HG02610 (cell line): Measurements from ENCODE around the gene C2CD4C.
"Not testable (repeated sequence)": the region's sequence is repeated elsewhere in the genome, so short reads cannot be mapped to it uniquely, and the experiment has no call there.

Experiments used
- ATAC-seq: cut with Tn5 transposase; IDR thresholded peaks from one replicate; pipeline ENCODE4 v1.9.1; 2021; ENCODE audit warnings: mild to moderate bottlenecking, moderate library complexity; ENCODE audit not compliant: unreplicated experiment

The C2CD4C gene

DNA sequence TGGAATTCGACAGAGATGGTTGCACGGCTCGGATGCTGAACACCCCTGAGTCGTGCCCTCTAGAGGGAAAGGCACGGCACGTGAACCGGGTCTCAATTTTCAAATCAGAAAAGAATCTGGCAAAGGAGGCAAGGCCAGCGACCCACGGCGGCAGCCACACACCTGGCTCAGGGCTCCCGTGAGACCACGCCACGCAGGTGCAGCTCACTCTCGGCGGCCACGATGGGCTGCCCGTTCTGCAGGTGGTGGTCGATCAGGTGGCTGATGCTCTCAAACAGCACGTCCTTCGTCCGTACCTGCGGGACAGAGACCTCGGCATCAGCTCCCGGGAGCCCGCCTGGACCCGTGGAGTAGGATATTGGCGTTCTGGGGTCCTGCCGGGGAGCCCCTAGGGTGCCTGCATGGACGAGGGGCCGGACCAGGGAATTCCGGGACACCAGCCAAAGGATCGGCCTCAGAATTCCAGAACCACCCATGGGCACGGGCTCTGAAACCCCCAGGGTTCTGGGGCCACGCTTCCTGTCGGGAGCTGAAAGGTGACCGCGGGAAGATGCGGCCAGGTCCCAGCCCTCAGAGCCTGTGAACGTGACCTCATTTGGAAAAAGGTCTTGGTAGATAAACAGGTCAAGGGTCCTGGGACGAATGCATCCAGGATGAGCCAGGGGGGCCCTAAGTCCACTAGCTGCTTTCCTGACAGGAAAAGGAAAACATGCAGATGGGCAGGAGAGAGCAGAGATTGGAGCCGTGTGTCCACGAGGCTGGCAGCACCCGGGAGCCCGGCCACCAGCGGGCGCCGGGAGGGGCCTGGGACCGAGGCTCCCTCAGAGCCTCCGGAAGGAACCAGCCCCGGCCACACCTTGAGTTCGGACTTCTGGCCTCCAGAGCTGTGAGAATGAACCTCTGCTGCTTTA lies 10.1 kb upstream of the C2CD4C start:
- ATAC-seq = no peak

DNA sequence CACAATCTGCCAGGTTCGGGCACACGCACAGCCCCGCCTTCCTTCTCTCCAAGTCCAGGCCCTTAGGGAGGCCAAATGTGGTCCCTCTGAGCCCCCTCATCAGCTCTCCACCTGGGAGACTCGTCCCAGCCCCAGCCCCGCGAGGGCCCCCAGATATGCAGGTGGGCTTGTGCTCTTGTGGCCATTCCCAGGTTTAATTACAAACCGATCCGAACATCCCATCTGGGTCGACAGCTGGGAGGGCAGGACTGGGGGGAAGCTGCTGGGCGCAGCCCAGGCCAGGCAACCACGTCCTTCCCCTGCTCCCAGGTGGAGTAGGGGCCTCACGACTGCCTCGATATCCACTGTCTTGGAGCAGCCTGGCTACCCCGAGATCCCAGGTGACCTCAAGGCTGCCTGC lies 7.5 kb upstream of the C2CD4C start:
- no peak for ATAC-seq

DNA sequence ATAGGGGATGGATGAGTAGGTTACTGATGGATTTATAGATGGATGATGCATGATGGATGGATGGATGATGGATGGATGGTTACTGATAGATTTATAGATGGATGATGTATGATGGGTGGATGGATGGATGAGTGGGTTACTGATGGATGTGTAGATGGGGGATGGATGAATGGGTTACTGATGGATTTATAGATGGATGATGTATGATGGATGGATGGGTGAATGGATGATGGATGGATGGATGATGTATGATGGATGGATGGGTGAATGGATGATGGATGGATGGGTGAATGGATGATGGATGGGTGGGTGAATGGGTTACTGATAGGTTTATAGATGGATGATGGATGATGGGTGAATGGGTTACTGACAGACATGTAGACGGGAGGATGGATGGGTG lies 6.3 kb upstream of the C2CD4C start:
- ATAC-seq = no peak

DNA sequence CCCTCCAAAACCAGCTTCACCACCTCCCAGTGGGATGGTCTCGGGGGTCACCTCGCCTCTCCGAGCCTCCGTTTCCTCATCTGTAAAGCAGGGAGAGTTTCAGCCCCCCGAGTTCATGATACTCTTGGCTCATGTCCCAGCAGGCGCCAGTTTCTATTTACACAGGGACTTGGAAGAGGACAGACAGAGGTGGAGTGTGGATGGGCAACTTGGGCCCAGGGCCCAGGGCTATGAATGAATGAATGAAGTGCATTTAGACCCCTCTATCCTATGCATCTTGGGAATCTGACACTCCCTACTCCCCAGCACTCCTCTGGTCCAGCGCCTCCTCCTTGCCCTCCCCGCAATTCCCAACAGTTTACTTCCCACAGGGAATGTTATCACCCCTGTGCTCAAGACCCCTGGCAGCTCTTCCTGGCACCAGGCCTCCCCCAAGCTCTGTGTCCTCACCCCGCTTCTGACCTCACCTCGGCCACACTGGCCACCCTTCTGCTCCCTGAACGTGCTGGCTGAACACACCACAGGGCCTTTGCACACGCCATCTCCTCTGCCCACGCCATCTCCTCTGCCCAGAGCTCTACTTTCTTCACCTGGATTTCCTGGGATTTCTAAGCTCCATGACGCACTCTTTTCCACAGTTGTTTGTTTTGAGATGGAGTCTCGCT lies 4.9 kb upstream of the C2CD4C start:
- ATAC-seq = no peak

DNA sequence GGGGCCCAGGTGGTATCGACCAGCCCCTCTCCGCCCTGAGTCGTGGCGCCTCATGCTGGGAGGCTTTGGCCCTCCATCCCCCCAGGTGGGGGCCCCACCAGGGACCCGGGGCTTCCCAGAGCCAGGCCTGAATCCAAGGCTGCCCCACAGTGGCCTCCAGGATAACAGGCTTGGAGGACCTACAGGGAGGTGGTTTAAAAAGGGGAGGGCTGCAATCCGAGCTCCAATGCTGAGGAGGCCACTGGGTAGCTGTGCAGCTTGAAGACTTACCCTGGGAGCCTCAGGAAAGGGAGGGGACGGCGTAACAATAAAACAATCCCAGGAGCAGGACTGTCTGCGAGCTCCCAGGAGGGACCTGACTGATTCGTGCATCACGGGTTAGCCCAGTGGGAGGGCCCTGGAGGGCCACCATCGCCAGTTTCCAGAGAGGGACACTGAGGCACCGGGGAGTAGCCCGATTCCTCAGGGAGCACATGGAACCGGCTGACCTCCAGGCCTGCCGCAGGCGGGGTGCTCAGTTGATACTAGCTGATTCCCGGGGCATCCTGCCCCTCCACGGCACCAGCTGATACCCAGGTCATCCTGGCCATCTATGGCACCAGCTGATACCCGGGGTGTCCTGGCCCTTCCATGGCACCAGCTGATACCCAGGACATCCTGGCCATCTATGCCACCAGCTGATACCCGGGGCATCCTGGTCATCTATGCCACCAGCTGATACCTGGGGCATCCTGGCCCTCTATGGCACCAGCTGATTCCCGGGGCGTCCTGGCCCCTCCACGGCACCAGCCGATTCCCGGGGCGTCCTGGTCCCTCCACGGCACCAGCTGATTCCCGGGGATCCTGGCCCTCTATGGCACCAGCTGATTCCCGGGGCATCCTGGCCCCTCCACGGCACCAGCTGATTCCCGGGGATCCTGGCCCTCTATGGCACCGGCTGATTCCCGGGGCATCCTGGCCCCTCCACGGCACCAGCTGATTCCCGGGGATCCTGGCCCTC lies 3.7 kb upstream of the C2CD4C start:
- ATAC-seq = no peak

DNA sequence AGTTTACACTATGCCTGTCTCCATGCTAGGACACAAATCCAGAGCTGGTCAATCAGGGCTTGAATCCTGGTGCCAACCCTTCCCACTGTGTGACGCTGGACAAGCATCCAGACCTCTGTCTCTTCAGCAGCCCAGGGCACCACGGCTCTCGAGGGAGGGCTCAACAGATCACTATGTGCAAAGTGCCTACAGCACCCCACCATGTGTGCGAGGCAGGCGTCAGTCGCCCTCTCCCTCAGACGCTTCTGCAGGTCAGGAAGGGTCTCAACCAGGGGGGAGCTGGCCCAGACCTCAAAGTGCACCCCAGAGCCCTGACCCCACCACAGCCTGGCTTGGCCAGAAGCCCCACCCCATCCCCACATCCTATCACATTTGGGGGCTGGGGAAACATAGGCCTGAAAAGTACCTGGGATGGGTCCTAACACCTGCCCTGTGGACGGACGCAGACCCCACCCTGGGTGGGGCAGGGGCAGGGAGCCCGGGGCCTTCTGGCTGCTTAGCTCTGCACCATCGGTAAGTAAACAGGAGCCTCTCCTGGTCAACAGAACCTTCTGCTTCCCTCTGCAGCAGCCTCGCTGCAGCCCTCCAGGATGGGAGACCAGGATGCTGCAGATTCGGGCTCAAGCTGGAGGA lies 2.9 kb upstream of the C2CD4C start:
- no peak for ATAC-seq

DNA sequence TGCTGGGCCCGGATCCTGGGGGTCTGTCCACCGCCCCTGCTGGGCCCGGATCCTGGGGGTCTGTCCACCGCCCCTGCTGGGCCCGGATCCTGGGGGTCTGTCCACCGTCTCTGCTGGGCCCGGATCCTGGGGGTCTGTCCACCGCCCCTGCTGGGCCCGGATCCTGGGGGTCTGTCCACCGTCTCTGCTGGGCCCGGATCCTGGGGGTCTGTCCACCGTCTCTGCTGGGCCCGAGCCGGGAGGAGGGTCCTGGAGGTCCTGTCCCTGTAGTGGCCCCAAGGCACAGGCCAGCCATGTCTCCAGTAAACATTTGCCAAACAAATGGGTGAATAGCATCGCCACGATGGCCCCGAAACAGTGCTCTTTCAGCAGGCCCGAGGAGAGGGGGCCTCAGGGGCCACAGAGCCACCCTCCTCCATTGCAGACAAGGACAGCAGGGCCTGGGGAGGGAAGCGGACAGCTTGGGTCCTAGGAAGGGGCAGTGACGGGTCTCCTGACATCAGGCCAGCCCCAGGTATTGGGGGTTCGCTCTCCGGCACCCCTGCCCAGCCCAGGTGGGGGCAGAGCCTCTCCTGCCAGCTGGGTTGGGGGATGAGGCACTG lies 2.3 kb upstream of the C2CD4C start:
- ATAC-seq = not testable (repeated sequence)

DNA sequence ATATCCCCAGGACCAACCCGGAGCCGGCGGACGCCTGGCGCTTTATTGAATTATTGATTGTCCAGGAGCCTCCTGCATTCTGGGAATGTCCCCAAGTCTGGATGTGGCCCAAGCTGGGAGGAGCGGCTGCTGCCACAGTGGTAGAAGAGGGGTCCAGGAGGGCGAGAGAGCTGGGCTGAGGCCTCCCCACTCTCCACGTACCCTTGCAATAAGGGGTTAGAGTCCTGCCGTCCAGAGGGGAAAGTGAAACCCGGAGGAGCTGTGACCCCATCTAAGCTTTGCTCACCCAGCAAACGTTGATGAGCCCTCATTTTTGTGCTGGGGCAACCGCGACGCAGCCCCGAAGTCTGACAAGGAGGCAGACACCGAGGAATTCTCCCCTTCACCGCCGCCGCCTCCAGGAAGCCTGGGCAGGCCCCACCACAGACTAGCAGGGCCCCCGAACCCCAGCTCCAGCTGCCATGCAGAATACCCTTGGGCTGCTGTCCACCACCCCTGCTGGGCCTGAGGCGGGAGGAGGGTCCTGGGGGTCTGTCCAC lies 1.4 kb upstream of the C2CD4C start:
- no peak for ATAC-seq

DNA sequence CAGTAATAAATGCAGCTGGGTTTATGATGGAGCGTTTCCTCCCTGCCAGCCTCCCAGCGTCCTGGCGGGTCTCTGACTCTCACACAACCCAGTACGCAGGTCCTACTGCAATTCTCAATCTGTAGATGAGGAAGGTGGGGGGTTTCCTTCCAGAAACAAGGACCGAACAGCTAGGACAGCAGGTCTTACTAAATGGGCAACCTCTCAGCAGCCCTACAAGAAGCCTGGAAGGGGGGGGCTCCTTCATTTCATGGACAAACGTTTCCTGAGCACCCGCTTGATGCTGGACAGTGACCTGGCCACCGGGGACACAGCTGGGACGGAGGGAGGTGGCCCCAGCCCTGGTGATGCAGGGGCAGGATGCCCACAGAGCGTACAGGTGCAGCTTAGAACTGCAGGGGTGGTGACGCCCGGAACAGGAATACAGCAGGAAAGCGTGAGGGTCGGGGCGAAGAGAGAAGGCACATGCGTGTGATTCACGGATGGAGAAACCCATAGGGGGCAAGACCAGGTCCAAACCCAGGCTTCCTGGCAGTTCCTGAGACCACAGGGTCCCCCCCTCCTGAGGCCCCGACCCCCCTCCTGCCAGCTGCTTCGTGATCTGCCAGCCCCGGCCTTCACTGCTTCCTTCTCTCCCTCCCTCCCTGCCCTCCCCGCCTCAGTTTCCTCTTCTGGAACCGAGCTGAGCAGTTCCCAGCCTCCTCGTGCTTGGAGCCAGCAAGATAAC lies 732 bp upstream of the C2CD4C start:
- no peak for ATAC-seq

DNA sequence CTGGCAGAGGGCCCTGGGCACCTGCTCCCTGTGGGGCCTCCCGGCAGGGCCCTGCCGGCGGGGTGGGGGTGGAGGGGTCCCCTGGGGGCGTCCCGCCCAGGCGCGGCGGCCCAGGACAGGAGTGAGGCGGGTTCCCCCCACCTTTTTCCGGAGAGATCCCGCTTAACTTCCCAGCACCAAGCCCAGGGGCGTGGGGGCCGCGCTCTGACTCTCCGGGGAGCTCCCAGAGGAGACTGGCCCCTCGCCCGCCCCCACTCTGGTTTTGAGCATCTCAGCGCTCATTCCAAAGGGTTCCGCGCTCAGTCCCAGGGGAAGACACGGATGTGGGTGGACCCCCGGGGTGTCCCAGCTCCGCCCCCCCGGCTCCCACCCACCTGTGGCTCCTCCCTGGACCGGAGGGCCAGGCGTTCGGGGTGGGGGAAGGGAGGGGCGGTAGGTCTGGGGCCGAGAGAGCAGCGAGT lies 476 bp downstream of the C2CD4C start:
- ATAC-seq = no peak

DNA sequence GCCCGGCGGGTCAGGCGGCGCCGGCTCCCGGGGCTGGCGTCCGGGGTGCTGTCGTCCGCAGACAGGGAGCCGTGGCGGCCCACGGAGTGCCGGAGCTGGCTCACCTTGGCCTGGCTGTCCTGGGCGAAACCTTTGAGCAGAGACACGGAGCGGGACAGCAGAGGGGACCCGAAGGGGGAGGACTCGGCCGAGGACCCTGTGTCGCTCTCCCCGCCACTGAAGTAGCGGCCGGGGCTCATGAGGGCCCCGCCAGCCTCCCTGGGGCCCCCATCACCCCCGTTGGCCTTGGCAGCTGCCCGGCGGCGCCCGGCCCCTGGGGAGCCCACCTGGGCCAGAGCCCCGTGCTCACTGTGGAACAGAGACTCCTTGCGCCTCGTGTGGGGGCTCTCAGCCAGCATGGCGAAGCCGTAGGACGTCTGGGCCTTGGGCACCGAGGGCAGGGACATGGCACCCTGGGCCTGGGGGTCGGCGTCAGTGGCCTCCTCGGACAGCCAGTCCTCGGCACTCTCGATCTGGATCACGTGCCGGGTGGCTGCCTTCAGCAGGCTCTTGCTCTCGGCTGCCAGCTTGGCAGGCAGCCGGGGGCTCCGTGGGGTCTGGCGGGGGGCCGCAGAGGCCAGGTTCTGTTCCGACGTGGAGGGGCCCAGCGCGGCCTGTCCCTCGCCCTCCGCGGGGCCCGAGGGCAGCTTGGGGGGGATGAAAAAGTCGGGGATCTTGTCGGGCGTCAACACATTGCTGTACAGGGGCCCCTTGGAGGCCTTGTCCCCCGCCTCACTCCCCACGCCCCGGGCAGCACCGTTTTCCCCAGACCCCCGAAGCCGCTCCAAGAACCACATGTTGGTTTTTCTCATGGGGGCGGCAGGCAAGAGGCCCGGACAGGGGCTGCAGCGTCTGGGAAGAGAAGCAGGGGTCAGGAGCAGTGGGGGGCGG lies 1.2 kb downstream of the C2CD4C start:
- ATAC-seq = no peak

DNA sequence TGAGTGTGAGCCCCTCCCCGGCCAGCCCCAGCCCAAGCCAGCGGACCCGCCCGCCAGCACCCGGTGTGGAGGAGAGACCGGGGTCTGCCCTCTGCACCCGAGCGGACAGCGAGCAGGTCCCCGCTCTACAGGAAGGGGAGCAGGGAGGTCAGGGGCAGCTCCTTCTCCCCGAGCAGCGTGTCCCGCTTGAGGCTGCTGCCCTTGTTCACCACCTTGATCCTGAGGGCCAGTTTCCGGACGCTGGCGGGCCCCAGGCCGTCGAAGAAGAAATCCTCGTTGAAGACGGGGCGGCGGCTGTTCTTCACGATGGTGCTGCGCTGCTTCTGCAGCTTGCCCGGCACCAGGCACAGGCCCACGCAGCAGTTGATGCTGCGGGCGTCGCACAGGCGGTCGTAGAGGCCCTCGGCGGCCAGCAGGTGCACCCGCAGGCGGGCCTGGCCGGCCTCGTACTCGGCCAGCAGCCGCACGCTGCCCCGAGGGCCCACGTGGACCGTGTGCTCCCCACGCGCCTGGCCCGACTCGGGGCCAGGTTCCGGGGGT lies 1.9 kb downstream of the C2CD4C start:
- ATAC-seq = no peak

DNA sequence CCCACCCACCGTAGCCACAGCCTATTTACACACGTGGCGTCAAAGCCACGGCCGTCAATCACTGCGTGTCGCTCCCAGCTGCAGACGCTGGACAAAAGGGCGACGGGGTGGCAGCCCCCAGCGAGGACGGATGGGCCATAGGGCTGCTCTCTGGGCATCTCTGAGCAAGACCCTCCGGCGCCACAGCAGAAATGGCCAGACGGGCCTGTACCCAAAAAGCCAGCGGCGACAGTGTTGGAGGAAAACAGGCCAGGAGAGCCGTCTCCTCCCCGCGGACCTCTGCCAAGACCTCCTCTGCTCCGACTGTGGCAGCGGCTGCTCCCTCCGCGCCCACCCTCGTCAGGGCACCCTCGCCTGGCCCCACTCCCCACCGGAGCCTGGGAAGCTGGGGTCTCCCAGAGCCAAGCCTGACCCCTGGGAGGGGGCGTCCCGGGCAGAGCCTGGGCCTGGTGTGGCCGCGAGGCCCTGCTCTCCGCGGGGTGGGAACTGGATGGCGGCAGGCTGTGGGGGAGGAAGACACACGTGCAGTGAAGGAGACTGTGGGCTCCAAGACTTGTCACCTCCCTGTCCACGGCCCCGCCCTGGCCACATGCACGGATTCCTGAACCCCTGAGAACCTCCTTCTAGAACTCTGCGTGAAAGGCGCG lies 2.7 kb downstream of the C2CD4C start:
- no peak for ATAC-seq

DNA sequence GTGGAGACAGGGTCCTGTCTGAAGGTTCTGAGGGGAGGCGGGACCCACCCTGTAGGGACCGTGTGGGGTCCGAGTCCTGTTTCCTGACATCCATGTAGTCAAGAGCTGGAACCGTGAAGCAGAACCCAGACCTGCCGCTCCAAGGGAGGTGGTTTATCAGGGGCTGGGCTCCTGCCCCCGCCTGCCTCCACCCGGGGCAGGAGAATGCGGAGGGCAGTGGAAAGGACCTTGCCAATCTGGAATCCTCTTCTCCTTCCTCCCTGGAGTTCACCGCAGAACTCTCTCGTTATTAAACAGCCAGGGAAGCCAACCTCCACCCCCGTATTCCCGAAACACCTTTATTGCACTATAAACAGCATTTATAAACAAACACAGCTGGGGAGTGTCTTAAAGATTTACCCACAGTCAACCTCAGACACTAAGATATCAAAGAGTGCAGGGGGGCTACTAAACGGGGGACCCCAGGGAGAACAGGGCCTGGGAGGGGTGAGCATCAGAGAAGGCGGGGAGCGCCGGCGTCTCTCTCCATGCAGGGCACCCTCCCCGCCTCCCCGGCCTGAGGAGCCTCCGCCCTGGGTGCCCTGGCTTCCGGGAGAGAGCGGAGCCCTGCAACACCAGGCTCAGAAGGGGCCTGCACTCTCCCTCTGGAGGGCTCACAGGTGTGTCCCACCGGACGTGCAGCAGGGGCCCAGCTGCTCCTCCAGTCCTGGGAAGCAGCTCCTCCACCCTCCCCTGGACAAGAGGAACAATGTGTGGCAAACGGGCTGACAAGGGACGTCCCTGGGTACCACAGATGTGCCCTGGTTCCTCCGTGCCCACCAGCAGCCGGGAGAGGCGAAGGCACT lies 3.6 kb downstream of the C2CD4C start:
- ATAC-seq = no peak

DNA sequence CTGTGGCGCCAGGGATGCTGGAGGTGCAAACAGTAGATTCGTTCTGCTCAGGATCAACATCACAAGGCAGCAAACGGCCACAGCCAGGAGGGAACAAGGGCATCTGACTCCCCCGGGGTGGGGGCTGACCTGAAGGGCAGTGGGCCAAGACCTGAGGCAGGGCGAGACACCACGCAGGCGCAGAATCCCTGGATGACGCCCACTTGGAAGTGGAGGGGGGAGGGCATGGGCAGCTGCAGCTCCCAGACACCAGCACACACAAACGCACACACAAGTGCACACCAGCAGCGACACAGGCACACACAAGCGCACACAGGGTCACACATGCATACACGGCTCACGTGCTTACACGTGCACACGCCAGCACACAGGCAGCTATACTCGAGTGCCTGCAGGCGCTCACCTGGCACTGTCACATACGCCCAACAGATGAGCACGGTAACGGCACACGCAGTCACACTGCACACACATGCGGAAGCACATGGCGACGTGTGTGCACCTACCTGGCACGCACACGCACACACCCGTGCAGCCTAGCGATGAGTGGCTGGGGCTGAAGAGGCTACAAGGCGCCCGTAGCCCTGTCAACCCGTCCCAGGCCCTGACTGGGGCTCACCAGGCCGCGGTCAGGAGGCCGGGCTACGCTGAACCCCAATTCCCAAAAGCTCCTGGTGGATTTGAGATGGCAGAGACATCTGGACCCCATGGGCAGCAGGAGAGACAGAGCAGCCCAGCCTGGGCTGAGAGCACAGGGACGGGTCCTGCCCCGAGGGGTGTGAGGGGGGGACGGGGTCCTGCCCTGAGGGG lies 5.5 kb downstream of the C2CD4C start:
- ATAC-seq = no peak

DNA sequence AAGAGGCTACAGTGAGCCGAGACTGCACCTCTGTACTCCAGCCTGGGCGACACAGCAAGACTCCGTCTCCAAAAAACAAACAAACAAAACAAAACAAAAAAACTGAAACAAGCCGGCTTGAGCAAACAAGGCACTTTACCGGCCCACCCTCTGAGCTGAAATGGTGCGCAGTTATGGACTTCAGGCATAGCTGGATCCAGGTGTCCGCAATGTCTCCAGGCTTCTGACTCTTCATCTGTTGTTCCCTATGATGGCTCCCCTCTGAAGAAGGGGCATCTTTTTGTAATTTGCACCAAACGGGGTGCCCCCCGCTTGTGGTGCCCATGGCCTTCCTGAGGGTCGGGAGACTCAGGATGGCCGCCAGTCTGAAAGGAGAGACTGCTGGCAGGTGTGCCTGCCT lies 6.2 kb downstream of the C2CD4C start:
- ATAC-seq = no peak
